WERI-Rb-1 (cell line): ENCODE results near the gene CLCN7.
"Not testable (repeated sequence)": the region's sequence is repeated elsewhere in the genome, so short reads cannot be mapped to it uniquely, and the experiment has no call there.

Experiments used
- DNase-seq: peaks from one replicate; pipeline ENCODE4 v3.0.0-alpha.2; 2020
- H3K27ac ChIP-seq: fragments of 250-450 bp; sonication (Bioruptor Pico); 2 replicates; pipeline ENCODE4 v1.5.1; 2020; ENCODE audit warnings: mild to moderate bottlenecking, moderate library complexity
- H3K27me3 ChIP-seq: fragments of 250-450 bp; sonication (Bioruptor Pico); 2 replicates; pipeline ENCODE4 v1.5.1; 2021; ENCODE audit warnings: mild to moderate bottlenecking, low read depth, moderate library complexity; ENCODE audit not compliant: insufficient read depth, severe bottlenecking
- H3K36me3 ChIP-seq: fragments of 250-450 bp; sonication (Bioruptor Pico); 2 replicates; pipeline ENCODE4 v1.5.1; 2020; ENCODE audit warnings: mild to moderate bottlenecking, moderate library complexity
- H3K4me3 ChIP-seq: 2 replicates; pipeline ENCODE4 v1.5.1; 2011; ENCODE audit warnings: low read depth, mild to moderate bottlenecking, control low read depth, low read length
- H3K9me3 ChIP-seq: fragments of 250-450 bp; sonication (Bioruptor Pico); 2 replicates; pipeline ENCODE4 v1.5.1; 2021; ENCODE audit warnings: mild to moderate bottlenecking, moderate library complexity; ENCODE audit not compliant: severe bottlenecking
- TF ChIP-seq, protein P1 (sequence below): IDR thresholded peaks from 2 replicates; pipeline ENCODE4 v1.5.1; 2011; ENCODE audit warnings: low read depth, mild to moderate bottlenecking, control low read depth, inconsistent platforms, low read length

CLCN7 gene

DNA sequence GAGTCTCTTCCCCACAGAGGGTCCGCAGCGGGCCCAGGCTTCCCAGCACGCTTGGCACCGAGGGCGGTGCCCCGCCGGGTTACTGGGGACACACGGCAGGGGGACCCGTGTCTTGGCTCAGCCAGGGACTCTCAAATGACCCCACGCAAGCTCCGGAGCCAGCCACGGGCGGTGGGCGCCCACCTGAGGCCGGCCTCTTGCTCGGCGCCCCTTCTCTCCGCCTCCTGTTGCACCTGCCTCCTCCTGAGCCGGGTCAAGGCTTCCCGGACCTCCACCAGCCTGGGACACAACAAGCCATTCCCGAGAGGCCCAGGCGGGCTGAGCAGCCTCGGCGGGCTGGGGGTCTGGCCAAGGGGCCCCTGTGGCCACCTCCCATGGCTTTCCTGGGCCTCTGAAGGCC, 32.1 kb downstream of the CLCN7 start:
- Histone ChIP-seq H3K36me3 (peaks cover 10% of the 10 kb centered on the region), H3K4me3 (no peak overlapping the region), H3K27me3 (no peaks in the 10 kb centered on the region), H3K27ac (no peak overlapping the region), H3K9me3 (no peaks in the 10 kb centered on the region)
- DNase-seq = no peak
- TF ChIP-seq, protein P1, sequence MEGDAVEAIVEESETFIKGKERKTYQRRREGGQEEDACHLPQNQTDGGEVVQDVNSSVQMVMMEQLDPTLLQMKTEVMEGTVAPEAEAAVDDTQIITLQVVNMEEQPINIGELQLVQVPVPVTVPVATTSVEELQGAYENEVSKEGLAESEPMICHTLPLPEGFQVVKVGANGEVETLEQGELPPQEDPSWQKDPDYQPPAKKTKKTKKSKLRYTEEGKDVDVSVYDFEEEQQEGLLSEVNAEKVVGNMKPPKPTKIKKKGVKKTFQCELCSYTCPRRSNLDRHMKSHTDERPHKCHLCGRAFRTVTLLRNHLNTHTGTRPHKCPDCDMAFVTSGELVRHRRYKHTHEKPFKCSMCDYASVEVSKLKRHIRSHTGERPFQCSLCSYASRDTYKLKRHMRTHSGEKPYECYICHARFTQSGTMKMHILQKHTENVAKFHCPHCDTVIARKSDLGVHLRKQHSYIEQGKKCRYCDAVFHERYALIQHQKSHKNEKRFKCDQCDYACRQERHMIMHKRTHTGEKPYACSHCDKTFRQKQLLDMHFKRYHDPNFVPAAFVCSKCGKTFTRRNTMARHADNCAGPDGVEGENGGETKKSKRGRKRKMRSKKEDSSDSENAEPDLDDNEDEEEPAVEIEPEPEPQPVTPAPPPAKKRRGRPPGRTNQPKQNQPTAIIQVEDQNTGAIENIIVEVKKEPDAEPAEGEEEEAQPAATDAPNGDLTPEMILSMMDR = no peak

DNA sequence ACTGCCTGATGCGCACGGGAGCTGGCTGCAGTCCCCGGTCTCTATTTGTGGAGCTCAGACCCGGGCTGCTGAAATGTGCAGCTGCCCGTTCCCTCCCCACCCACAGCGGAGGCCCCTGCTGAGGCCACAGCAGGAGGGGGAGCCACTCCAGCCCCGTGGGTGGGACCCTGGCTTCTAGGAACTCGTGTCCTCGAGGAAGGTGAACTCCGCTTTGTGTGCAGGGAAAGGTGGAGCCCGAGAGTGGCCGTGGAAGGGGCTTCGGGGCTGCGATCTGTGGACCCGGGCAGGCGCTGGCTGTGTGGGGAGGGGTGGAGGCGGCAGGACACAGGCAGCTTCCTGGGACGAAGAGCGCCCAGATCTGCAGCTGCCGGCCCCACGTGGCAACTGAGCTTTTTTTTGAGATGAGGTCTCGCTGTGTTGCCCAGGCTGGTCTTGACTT, 33.4 kb downstream of the CLCN7 start:
- peaks cover 5% of the 10 kb centered on the region for H3K36me3 ChIP-seq
- TF ChIP-seq, protein P1 = no peak
- H3K27me3 ChIP-seq = no peaks in the 10 kb centered on the region
- H3K4me3 ChIP-seq = no peak overlapping the region
- no peaks in the 10 kb centered on the region for H3K9me3 ChIP-seq
- H3K27ac ChIP-seq = no peak overlapping the region
- DNase-seq = no peak

DNA sequence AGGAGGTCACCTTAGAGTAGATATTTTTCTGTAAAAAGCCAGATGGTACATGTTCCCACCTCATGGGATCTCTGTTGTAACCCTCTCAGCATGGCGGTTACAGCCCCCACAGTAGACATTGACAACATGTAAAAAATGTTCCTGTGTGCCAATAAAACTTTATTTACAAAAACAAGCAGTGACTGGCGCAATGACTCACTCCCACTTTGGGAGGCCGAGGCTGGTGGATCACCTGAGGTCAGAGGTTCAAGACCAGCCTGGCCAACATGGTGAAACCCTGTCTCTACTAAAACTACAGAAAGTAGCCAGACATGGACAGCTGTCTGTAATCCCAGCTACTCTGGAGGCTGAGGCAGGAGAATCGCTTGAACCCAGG, 35.1 kb downstream of the CLCN7 start:
- DNase-seq = not testable (repeated sequence)

DNA sequence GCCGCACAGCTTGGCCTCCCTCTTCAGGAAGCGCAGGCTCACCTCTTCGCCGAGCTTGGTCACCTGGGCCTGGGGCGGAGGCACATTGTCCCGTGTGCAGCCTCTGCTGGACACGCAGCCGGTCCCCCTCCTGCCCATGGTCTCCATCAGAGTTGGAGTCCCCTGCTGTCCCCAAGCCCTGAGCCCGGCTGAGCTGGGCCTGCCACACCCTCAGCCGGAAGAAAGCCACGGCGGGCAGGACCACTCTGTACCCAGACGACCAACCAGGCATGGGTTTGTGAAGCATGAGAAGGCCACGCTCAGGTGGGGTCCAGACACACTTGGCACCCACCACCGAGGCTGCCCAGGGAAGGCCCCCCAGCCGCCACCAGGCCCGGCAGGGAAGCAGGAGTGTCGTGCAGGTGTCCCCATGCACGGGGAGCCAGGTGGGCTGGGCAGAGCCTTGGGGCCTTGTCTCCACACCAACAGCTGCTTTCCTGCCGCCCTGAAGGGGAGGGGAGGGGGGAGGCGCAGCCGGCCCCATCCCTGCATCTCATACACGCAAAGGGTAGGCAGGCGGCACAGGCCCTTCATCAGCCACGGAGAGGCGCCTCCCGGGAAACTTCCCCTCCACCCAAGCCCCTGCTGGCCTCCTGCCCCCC, 35.6 kb downstream of the CLCN7 start:
- Histone ChIP-seq H3K27me3 (no peaks in the 10 kb centered on the region), H3K9me3 (no peaks in the 10 kb centered on the region), H3K36me3 (no peaks in the 10 kb centered on the region), H3K27ac (no peak overlapping the region), H3K4me3 (no peak overlapping the region)
- no peak for DNase-seq
- TF ChIP-seq, protein P1 = no peak

More for the DNA sequence above, 35.1 kb downstream of the CLCN7 start:
- not testable (repeated sequence) for H3K27ac ChIP-seq, H3K36me3 ChIP-seq, H3K9me3 ChIP-seq, H3K27me3 ChIP-seq, H3K4me3 ChIP-seq

DNA sequence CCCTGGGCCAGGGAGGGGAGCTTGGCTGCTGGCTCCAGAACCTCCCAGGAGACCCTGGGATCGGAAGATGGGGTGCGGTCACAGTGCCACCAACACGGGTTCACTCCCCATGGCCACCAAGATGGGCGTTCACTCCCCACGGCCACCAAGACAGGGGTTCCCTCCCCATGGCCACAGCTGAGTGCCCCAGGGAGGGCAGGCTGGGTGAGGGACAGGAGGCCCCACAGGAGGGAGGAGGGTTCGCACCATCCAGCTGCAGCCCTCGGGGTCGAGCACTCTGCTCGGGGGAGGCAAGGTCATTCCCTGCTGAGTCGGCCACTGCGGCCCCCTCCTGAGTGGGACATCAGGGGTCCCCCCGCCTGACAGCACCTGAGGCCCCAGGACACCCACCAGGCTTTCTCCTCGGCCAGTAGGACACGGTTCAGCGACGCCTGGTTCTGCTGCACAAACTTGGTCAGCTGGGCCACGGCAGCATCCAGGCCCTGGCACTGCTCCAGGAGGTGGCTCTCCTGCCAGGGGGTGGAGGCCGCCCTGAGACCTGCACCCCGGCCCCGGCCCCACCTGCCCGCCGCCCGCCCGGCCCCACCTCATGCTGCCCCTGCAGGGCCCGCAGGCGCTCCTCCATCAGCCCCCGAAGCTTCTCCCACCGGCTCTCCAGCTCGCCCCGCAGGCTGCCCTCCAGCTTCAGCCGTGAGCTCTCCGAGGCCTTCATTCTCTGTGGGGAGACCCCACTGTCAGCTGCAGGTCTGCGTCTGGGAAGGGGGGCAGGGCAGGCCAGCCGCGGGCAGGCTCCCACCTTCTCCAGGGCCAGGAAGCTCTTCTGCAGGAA, 36.4 kb downstream of the CLCN7 start:
- no peak overlapping the region for H3K4me3 ChIP-seq
- DNase-seq = no peak
- TF ChIP-seq, protein P1 = no peak
- H3K36me3 ChIP-seq = no peaks in the 10 kb centered on the region
- H3K27me3 ChIP-seq = no peaks in the 10 kb centered on the region
- no peaks in the 10 kb centered on the region for H3K9me3 ChIP-seq
- H3K27ac ChIP-seq = no peak overlapping the region

DNA sequence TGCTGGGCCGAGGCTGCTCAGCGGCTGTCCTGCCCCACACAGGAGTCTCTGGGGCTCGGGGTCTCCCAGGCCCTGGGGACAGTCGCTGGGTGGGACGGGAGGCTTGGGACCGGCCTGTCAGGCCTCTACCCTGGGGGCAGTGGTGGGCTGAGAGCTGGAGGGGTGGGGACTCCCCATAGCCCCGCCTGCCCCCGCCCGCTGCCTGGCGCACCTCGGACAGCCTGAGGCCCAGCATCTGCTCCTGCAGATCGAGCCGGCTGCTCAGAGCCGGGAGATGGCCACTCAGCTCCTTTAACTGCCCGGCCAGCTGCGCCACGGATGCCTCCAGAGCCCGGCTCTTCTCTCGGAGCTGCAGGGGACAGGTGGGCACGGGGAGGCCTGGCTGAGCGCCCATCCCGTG, 37.2 kb downstream of the CLCN7 start:
- no peak overlapping the region for H3K27ac ChIP-seq
- no peak overlapping the region for H3K4me3 ChIP-seq
- H3K27me3 ChIP-seq = no peaks in the 10 kb centered on the region
- DNase-seq = no peak
- TF ChIP-seq, protein P1 = no peak
- no peaks in the 10 kb centered on the region for H3K9me3 ChIP-seq
- no peaks in the 10 kb centered on the region for H3K36me3 ChIP-seq
